NT2/D1 (cell line): Measurements from ENCODE around the gene RPA1.

ENCODE experiments used
- DNase-seq: peaks from one replicate; pipeline ENCODE4 v3.0.0-alpha.2; 2011; ENCODE audit warnings: low read depth, low spot score
- H3K27me3 ChIP-seq: 2 replicates; pipeline ENCODE4 v1.6.0; 2011; ENCODE audit warnings: mild to moderate bottlenecking; ENCODE audit not compliant: insufficient read length, insufficient read depth
- H3K36me3 ChIP-seq: 2 replicates; pipeline ENCODE4 v1.6.1; 2011; ENCODE audit warnings: mild to moderate bottlenecking, low read length, mixed read lengths; ENCODE audit not compliant: insufficient read depth, insufficient read length
- H3K4me1 ChIP-seq: 2 replicates; pipeline ENCODE4 v1.5.1; 2011; ENCODE audit not compliant: insufficient read depth, insufficient read length
- H3K4me3 ChIP-seq: 2 replicates; pipeline ENCODE4 v1.5.1; 2011; ENCODE audit warnings: low read depth; ENCODE audit not compliant: insufficient read length
- H3K9ac ChIP-seq: 2 replicates; pipeline ENCODE4 v1.6.0; 2011; ENCODE audit warnings: low read depth; ENCODE audit not compliant: insufficient read length
- H3K9me3 ChIP-seq: 2 replicates; pipeline ENCODE4 v1.5.1; 2011; ENCODE audit warnings: mild to moderate bottlenecking, low read length; ENCODE audit not compliant: insufficient read depth
- SUZ12 ChIP-seq: IDR thresholded peaks from 2 replicates; pipeline ENCODE4 v1.6.1; 2011; ENCODE audit not compliant: insufficient read length, insufficient read depth; ENCODE audit errors: extremely low read depth
- YY1 ChIP-seq: IDR thresholded peaks from 2 replicates; pipeline ENCODE4 v1.6.1; 2011; ENCODE audit not compliant: insufficient read length, insufficient read depth
- ZNF274 ChIP-seq: IDR thresholded peaks from 2 replicates; pipeline ENCODE4 v1.6.1; 2011; ENCODE audit warnings: mild to moderate bottlenecking, low read depth, low read length

RPA1 gene

GRCh38 chr17:1913702-1914101 lies 83.9 kb downstream of the RPA1 start:
- Histone ChIP-seq H3K9ac (no peak overlapping the region), H3K9me3 (no peaks in the 10 kb centered on the region), H3K4me3 (no peak overlapping the region), H3K4me1 (peaks cover 7% of the 10 kb centered on the region), H3K36me3 (no peaks in the 10 kb centered on the region), H3K27me3 (peaks cover 3% of the 10 kb centered on the region)
- DNase-seq: no peak
- TF ChIP-seq YY1: no peak
- no peak for TF ChIP-seq SUZ12
- TF ChIP-seq ZNF274: no peak

DNA sequence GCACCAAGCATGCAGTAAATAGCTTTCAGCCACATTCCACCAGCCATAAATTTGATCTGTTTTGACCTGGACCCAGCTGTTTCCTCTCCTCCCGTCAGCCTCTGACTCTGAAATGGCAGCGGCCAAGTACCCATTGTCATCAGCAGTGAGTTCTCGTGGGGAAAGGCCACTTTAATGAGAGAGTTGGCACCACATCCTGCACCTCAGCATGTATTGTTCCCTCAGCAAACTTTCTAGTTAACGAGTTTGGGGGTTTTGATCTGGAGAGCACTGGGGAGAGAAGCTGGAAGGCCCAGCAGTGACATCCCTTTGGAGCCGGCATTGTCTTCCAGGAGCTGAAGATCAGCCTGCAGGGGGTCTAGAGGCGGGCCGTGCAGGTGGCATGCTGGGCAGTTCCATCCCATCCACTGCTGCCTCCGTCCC lies 84.9 kb downstream of the RPA1 start:
- H3K9me3 ChIP-seq: no peaks in the 10 kb centered on the region
- H3K4me3 ChIP-seq: no peak overlapping the region
- TF ChIP-seq SUZ12 (no peak), ZNF274 (no peak), YY1 (no peak)
- H3K4me1 ChIP-seq: peaks cover 7% of the 10 kb centered on the region
- H3K27me3 ChIP-seq: peaks cover 1% of the 10 kb centered on the region
- no peaks in the 10 kb centered on the region for H3K36me3 ChIP-seq
- no peak for DNase-seq
- no peak overlapping the region for H3K9ac ChIP-seq

DNA sequence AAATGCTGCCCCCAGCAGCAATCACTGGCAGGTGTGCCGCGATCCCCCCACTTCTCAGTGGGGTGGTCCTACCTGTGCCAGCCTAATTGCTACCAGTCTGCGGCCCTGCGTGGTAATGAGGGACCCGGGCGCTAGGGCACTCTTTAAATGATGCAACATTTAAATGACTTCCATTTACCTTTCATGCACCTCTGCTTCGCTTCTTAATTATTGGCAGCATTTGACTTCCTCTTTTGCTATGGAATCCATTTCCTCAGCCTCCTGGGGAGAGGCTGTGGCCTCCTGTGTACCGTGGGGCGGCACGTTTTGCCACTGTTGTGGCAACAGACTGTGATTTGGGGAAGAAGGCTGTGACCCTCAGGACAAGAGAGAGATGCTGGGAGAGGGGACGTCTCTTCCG lies 86.1 kb downstream of the RPA1 start:
- Histone ChIP-seq H3K4me1 (peaks cover 4% of the 10 kb centered on the region), H3K4me3 (no peak overlapping the region), H3K9me3 (no peaks in the 10 kb centered on the region), H3K27me3 (no peaks in the 10 kb centered on the region), H3K36me3 (no peaks in the 10 kb centered on the region), H3K9ac (no peak overlapping the region)
- DNase-seq: no peak
- TF ChIP-seq ZNF274 (no peak), YY1 (no peak), SUZ12 (no peak)

- no peak for TF ChIP-seq ZNF274
- TF ChIP-seq SUZ12: no peak
- no peak for TF ChIP-seq YY1
- DNase-seq: no peak
- Histone ChIP-seq H3K4me3 (no peak overlapping the region), H3K36me3 (no peaks in the 10 kb centered on the region), H3K4me1 (peaks cover 4% of the 10 kb centered on the region), H3K9me3 (no peaks in the 10 kb centered on the region), H3K27me3 (no peaks in the 10 kb centered on the region), H3K9ac (no peak overlapping the region)
These were observed 86.5 kb downstream of the RPA1 start for GRCh38 chr17:1916316-1916715.

- Histone ChIP-seq H3K4me3 (no peak overlapping the region), H3K9ac (no peak overlapping the region), H3K27me3 (no peaks in the 10 kb centered on the region), H3K4me1 (peaks cover 4% of the 10 kb centered on the region), H3K36me3 (no peaks in the 10 kb centered on the region), H3K9me3 (no peaks in the 10 kb centered on the region)
- DNase-seq: no peak
- no peak for TF ChIP-seq ZNF274
- TF ChIP-seq YY1: no peak
- no peak for TF ChIP-seq SUZ12
These were observed 87.3 kb downstream of the RPA1 start for GRCh38 chr17:1916963-1917715.

DNA sequence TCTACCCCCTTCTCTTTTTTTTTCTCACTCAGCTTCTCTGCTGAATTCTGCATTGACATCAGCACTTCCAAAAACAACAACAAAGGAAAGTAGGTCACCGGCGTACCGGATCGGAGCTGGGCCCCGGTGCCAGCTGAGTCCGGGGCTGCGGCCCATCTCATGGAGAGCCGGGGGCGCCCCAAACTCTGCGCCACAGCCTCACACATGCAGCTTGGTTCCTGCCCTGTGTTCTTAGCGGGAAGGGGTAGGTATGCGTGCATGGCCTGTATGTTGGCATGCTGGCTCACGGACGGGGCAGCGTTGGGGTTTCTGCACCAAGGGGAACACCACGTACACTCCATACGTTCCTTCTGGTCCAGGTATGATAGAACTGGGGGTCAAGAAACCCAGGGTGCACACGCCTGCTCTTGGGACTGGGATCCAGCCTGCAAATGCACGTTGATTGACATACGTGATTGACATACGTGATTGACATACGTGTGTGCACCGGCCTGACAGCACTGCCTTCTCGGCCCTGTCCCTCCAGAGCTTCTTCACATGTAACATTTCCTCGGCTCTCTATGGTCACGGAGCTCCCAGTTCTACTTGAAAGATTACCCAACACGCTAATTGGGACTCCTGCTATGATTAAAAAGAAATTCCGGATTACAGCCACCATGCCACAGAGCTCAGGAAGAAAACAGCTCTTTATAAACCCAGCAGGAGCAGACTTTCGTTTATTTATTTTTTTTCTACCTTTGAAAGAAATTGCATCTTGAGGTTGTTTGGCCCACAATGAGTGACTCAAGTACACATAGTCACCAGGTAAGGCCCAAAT lies 88.7 kb downstream of the RPA1 start:
- Histone ChIP-seq H3K36me3 (no peaks in the 10 kb centered on the region), H3K9me3 (no peaks in the 10 kb centered on the region), H3K9ac (no peak overlapping the region), H3K27me3 (no peaks in the 10 kb centered on the region), H3K4me1 (peaks cover 4% of the 10 kb centered on the region), H3K4me3 (no peak overlapping the region)
- TF ChIP-seq SUZ12 (no peak), YY1 (no peak), ZNF274 (no peak)
- no peak for DNase-seq

- peaks cover 4% of the 10 kb centered on the region for H3K4me1 ChIP-seq
- H3K4me3 ChIP-seq: no peak overlapping the region
- TF ChIP-seq YY1 (no peak), SUZ12 (no peak), ZNF274 (no peak)
- DNase-seq: no peak
- no peaks in the 10 kb centered on the region for H3K36me3 ChIP-seq
- no peaks in the 10 kb centered on the region for H3K27me3 ChIP-seq
- H3K9me3 ChIP-seq: no peaks in the 10 kb centered on the region
- no peak overlapping the region for H3K9ac ChIP-seq
These were observed 89.4 kb downstream of the RPA1 start for GRCh38 chr17:1919201-1919600.
